ENCODE measurements around the gene VPS54.

DNA sequence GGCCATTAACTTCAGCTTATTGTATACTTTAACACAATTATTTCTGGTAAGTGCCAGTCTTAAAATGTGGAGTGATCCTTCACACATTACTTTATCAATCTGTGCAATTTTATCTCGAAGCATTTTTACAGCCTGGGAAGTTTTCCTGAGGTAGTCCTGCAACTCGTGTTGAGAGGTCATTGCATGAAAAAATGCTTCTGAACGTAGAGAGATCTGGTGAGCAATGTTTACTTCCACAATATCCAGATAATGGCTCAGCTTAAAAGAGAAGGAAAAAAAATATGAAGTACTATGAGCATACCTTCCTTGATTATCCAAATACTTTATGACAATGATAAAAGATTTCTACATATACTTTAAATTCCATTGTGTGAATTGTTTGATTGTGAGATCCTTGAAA is 57.0 kb downstream of the VPS54 start:
- TF ChIP-seq TCF7 (CRISPR knock-in tag; IDR thresholded peaks at IDR 0.05; ENCODE audit: low read depth) (no peak), ATF1 (CRISPR knock-in tag; IDR thresholded peaks at IDR 0.05) (no peak)
- TF ChIP-seq, protein P1, sequence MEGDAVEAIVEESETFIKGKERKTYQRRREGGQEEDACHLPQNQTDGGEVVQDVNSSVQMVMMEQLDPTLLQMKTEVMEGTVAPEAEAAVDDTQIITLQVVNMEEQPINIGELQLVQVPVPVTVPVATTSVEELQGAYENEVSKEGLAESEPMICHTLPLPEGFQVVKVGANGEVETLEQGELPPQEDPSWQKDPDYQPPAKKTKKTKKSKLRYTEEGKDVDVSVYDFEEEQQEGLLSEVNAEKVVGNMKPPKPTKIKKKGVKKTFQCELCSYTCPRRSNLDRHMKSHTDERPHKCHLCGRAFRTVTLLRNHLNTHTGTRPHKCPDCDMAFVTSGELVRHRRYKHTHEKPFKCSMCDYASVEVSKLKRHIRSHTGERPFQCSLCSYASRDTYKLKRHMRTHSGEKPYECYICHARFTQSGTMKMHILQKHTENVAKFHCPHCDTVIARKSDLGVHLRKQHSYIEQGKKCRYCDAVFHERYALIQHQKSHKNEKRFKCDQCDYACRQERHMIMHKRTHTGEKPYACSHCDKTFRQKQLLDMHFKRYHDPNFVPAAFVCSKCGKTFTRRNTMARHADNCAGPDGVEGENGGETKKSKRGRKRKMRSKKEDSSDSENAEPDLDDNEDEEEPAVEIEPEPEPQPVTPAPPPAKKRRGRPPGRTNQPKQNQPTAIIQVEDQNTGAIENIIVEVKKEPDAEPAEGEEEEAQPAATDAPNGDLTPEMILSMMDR (IDR thresholded peaks at IDR 0.05): no peak

Measured in WTC11 (cell line).